Activated CD4-positive, alpha-beta T cell treated with anti-CD3 and anti-CD28 coated beads, Interleukin-2, amount 10 ng/mL, durations not matched to agents 24 days and 14 days (primary cell): ENCODE measurements around the gene SPACDR. TPM values are rescaled to one million over a fixed set of nuclear protein-coding genes. Genes with fewer than 3 reads are reported as not detected.

Experiments
- DNase-seq: peaks from one replicate; pipeline ENCODE4 v3.0.0; 2022
- H3K27ac Mint-ChIP-seq: one replicate; pipeline ENCODE4 v1.8.0; 2022; ENCODE audit warnings: mild to moderate bottlenecking, mixed read lengths
- H3K27me3 Mint-ChIP-seq: one replicate; pipeline ENCODE4 v1.8.0; 2022; ENCODE audit warnings: mixed read lengths
- H3K36me3 Mint-ChIP-seq: one replicate; pipeline ENCODE4 v1.8.0; 2022; ENCODE audit warnings: low read depth, mild to moderate bottlenecking, mixed read lengths
- H3K4me1 Mint-ChIP-seq: one replicate; pipeline ENCODE4 v1.8.0; 2021; ENCODE audit warnings: mixed read lengths
- H3K4me3 Mint-ChIP-seq: one replicate; pipeline ENCODE4 v1.8.0; 2022; ENCODE audit warnings: mild to moderate bottlenecking, moderate library complexity, mixed read lengths
- H3K9me3 Mint-ChIP-seq: one replicate; pipeline ENCODE4 v1.8.0; 2021; ENCODE audit warnings: mixed read lengths
- intact Hi-C: fragments of 100-400 bp; cut with micrococcal nuclease; formaldehyde crosslinking; loops from one replicate; pipeline ENCODE4 v1.15.1; 2023
- total RNA-seq: library from RNA; stranded (reverse); gene quantifications from 2 replicates; pipeline ENCODE4 v1.2.3, GENCODE V29; 2022

The SPACDR gene
- total RNA-seq, 1 donor from 2014 or later, result 2.9 TPM

GRCh38 chr7:100490483-100491191 is 26.6 kb upstream of the SPACDR start:
- H3K4me3 Mint-ChIP-seq, result no peak overlapping the region
- H3K9me3 Mint-ChIP-seq, result no peaks in the 10 kb centered on the region
- intact Hi-C loops, result no loop called here
- no peak for DNase-seq
- peaks cover 12% of the 10 kb centered on the region for H3K27me3 Mint-ChIP-seq
- H3K27ac Mint-ChIP-seq, result no peak overlapping the region
- no peaks in the 10 kb centered on the region for H3K36me3 Mint-ChIP-seq
- peaks cover 8% of the 10 kb centered on the region for H3K4me1 Mint-ChIP-seq

GRCh38 chr7:100489824-100490223 is 25.8 kb upstream of the SPACDR start:
- Mint-ChIP-seq H3K4me3 (no peak overlapping the region), H3K36me3 (no peaks in the 10 kb centered on the region), H3K27me3 (peaks cover 12% of the 10 kb centered on the region), H3K9me3 (no peaks in the 10 kb centered on the region), H3K27ac (no peak overlapping the region), H3K4me1 (peaks cover 8% of the 10 kb centered on the region)
- intact Hi-C loops, result no loop called here
- peak; percentile 82 for DNase-seq

GRCh38 chr7:100489121-100489520 is 25.1 kb upstream of the SPACDR start:
- no peak for DNase-seq
- Mint-ChIP-seq H3K27me3 (peaks cover 11% of the 10 kb centered on the region), H3K9me3 (no peaks in the 10 kb centered on the region), H3K36me3 (no peaks in the 10 kb centered on the region), H3K27ac (no peak overlapping the region), H3K4me1 (peaks cover 12% of the 10 kb centered on the region), H3K4me3 (no peak overlapping the region)
- intact Hi-C loops, result no loop called here

GRCh38 chr7:100488333-100489095 is 24.5 kb upstream of the SPACDR start:
- peaks cover 10% of the 10 kb centered on the region for H3K4me1 Mint-ChIP-seq
- peaks cover 9% of the 10 kb centered on the region for H3K27me3 Mint-ChIP-seq
- H3K9me3 Mint-ChIP-seq, result no peaks in the 10 kb centered on the region
- intact Hi-C loops, result no loop called here
- no peak for DNase-seq
- no peak overlapping the region for H3K4me3 Mint-ChIP-seq
- no peaks in the 10 kb centered on the region for H3K36me3 Mint-ChIP-seq
- H3K27ac Mint-ChIP-seq, result no peak overlapping the region

GRCh38 chr7:100486753-100487446 is 22.8 kb upstream of the SPACDR start:
- no peak overlapping the region for H3K27ac Mint-ChIP-seq
- no peaks in the 10 kb centered on the region for H3K36me3 Mint-ChIP-seq
- H3K9me3 Mint-ChIP-seq, result no peaks in the 10 kb centered on the region
- H3K4me3 Mint-ChIP-seq, result no peak overlapping the region
- peaks cover 11% of the 10 kb centered on the region for H3K4me1 Mint-ChIP-seq
- H3K27me3 Mint-ChIP-seq, result peaks cover 2% of the 10 kb centered on the region
- intact Hi-C loops, result no loop called here
- no peak for DNase-seq

- intact Hi-C loops, result no loop called here
- Mint-ChIP-seq H3K4me3 (peak overlapping the region; percentile 19), H3K4me1 (peaks cover 11% of the 10 kb centered on the region), H3K36me3 (no peaks in the 10 kb centered on the region), H3K9me3 (no peaks in the 10 kb centered on the region), H3K27ac (no peak overlapping the region), H3K27me3 (peaks cover 2% of the 10 kb centered on the region)
- peak; percentile 54 for DNase-seq
Observed at GRCh38 chr7:100486111-100486636, 22.1 kb upstream of the SPACDR start.

- Mint-ChIP-seq H3K36me3 (no peaks in the 10 kb centered on the region), H3K4me3 (no peak overlapping the region), H3K4me1 (peaks cover 11% of the 10 kb centered on the region), H3K27ac (peak overlapping the region; percentile 53), H3K27me3 (peaks cover 2% of the 10 kb centered on the region), H3K9me3 (no peaks in the 10 kb centered on the region)
- peak; percentile 57 for DNase-seq
- intact Hi-C loops, result no loop called here
Observed at GRCh38 chr7:100485471-100485876, 21.4 kb upstream of the SPACDR start.

GRCh38 chr7:100484673-100485045 is 20.6 kb upstream of the SPACDR start:
- peak; percentile 62 for DNase-seq
- no peaks in the 10 kb centered on the region for H3K36me3 Mint-ChIP-seq
- peaks cover 2% of the 10 kb centered on the region for H3K27me3 Mint-ChIP-seq
- H3K9me3 Mint-ChIP-seq, result no peaks in the 10 kb centered on the region
- H3K4me3 Mint-ChIP-seq, result peak overlapping the region; percentile 15
- no peak overlapping the region for H3K27ac Mint-ChIP-seq
- intact Hi-C loops, result no loop called here
- H3K4me1 Mint-ChIP-seq, result peaks cover 11% of the 10 kb centered on the region

GRCh38 chr7:100483722-100484672 is 19.9 kb upstream of the SPACDR start, which contains the start of gene NYAP1:
Gene NYAP1, plus strand, starts transcription at chr7:100483927. Its CDS starts 1,385 bp downstream, at chr7:100485312.
- peak within 1 kb of the TSS; percentile 58 for H3K27ac Mint-ChIP-seq
- H3K27me3 Mint-ChIP-seq, result peaks cover 2% of the 10 kb centered on the region
- H3K4me3 Mint-ChIP-seq, result peak within 1 kb of the TSS; percentile 87
- H3K36me3 Mint-ChIP-seq, result peaks cover under 1% of the 10 kb centered on the region
- intact Hi-C loops, result loop anchor here (1.0 kb wide), 1 partner anchor 15 kb away; no protein-coding TSS in a partner anchor
- H3K9me3 Mint-ChIP-seq, result no peaks in the 10 kb centered on the region
- DNase-seq, result no peak
- H3K4me1 Mint-ChIP-seq, result peaks cover 14% of the 10 kb centered on the region

GRCh38 chr7:100483090-100483721 is 19.1 kb upstream of the SPACDR start:
- peak overlapping the region; percentile 87 for H3K4me3 Mint-ChIP-seq
- no peaks in the 10 kb centered on the region for H3K9me3 Mint-ChIP-seq
- intact Hi-C loops, result loop anchor here (1.0 kb wide), 1 partner anchor 14 kb away; no protein-coding TSS in a partner anchor
- peaks cover 2% of the 10 kb centered on the region for H3K27me3 Mint-ChIP-seq
- H3K36me3 Mint-ChIP-seq, result peaks cover 3% of the 10 kb centered on the region
- H3K4me1 Mint-ChIP-seq, result peaks cover 15% of the 10 kb centered on the region
- peak overlapping the region; percentile 58 for H3K27ac Mint-ChIP-seq
- DNase-seq, result peak; percentile 94

- Mint-ChIP-seq H3K36me3 (peaks cover 7% of the 10 kb centered on the region), H3K27me3 (peaks cover 2% of the 10 kb centered on the region), H3K4me3 (peak overlapping the region; percentile 87), H3K27ac (peak overlapping the region; percentile 58), H3K4me1 (peaks cover 16% of the 10 kb centered on the region), H3K9me3 (no peaks in the 10 kb centered on the region)
- intact Hi-C loops, result loop anchor here (1.0 kb wide), 1 partner anchor 13 kb away; no protein-coding TSS in a partner anchor
- no peak for DNase-seq
Observed at GRCh38 chr7:100482728-100483089, 18.6 kb upstream of the SPACDR start.

GRCh38 chr7:100481466-100481865 is 17.4 kb upstream of the SPACDR start:
- no peak overlapping the region for H3K4me3 Mint-ChIP-seq
- H3K27me3 Mint-ChIP-seq, result peaks cover 2% of the 10 kb centered on the region
- DNase-seq, result no peak
- H3K9me3 Mint-ChIP-seq, result no peaks in the 10 kb centered on the region
- intact Hi-C loops, result no loop called here
- H3K27ac Mint-ChIP-seq, result no peak overlapping the region
- peaks cover 22% of the 10 kb centered on the region for H3K4me1 Mint-ChIP-seq
- H3K36me3 Mint-ChIP-seq, result peaks cover 16% of the 10 kb centered on the region
